GM04504 (cell line): ENCODE results near the gene UBALD1.
A peak's percentile ranks its signal among the peaks of the same experiment; 100 is the strongest.

Source experiments
- DNase-seq: peaks from one replicate; pipeline ENCODE4 v3.0.0-alpha.2; 2012; ENCODE audit warnings: low read depth

Gene UBALD1

DNA sequence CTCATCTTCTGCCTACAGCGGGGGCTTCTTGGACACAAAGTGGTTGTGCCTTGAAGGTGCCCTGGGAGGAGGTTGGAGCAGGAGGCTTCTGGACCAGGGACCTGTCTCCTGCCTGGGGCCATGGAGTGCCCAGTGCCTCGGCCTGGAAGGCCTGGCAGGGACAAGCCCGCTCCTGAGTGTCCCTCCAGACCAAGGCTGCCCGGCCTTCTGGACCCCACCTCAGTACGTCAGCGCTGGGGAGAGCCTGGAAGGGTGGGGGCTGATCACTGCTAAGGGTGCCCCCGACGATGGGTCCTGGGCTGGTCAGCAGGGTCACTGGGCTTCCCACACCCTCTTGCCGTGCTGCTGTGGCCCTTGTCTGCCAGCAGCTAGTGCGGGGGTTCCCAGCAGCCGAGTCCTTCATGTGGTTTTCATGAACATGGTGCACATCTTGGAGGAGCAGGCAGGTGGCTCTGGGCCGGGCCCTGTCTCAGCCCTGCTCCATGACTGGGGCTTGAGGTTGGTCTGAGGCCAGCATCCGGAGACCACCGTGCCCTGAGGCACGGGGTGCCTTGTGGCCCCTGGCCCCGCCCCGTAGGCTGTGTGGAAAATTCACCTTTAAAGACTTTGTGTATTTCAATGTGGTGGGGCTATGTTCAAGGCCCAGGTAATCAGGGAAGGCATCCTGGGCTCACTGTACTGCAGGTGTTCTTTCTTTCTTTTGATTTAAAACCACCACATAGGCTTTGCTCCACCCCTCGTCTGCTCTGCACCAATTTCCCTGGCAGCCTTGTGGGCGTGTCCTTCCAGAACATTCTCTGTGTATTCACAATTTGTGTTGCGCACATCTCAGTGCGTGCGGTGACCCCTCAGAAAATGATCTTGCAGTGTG, 32.3 kb upstream of the UBALD1 start:
- no peak for DNase-seq

GRCh38 chr16:4641895-4642294, 27.2 kb upstream of the UBALD1 start:
- DNase-seq: no peak

GRCh38 chr16:4641306-4641687, 26.6 kb upstream of the UBALD1 start:
- no peak for DNase-seq

DNA sequence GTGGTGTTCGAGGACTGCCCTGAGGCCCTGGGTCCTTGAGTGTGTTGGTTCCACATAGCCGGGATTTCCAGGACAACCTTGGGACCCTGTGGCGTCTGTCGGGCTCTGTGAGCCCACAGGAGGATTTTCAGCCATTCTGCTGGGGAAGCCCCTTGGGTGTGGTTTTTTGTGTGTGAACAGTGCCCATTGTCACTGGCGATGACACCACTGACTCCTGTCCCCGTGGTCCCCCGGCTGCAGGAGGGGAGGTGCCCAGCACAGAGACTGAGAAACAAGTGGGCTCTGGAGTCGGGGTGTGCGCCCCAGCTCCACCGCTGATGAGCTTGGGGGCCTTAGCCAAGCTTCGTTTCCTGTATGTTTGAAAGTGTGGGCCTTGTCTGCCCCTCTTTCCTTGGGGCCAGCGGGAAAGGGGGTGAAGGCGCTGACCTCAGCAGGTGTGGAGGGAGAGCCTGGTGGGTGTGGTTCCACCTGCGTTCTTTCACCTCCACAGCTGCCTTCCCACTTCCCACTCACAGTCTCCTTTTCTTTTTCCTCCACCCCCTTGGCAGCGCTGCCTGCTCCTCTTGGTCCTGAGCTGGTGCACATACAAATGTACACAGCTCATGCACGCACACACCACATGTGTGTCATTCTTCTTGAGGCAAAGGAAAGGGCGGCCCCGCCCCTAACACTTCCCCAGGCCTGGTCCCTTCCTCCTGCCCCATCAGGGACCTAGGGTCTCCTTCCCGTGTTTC, 26.1 kb upstream of the UBALD1 start:
- no peak for DNase-seq

- no peak for DNase-seq
Measured at GRCh38 chr16:4639899-4640509, 25.3 kb upstream of the UBALD1 start.

DNA sequence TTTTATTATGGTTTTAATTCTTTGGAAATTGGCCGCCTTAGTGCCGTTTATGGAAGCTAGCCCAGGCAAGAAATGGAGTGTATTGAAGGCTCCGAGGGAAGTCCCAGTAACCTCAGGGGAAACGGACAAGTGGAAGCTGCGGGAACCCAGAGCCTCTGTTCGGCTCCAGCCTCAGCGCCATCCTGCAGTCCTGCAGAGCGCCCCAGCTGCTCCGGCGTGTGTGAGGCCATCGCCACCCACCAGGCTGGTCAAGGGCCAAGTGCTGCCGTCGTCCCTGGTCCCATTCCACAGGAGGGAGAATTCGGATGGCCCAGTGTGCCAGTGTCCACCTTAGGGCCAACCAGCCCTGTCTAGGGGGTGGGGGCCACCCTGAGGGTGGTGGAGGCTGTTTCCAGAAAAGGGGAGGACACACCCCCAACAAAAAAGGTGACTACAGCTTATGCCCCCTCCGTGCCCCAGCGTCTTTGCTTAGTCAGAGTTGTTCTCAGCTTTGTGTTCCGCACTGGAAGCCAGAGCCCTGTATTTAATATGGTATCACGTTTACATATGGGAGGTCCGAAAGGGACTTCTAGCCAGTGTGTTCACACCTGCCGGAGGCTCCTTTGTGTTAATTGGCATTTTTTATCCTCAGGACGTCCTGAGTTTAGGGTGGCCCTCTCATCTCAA, 22.9 kb upstream of the UBALD1 start:
- DNase-seq: no peak

GRCh38 chr16:4636196-4636595, 21.5 kb upstream of the UBALD1 start:
- no peak for DNase-seq

- no peak for DNase-seq
Measured at GRCh38 chr16:4634768-4635167, 20.1 kb upstream of the UBALD1 start.

DNA sequence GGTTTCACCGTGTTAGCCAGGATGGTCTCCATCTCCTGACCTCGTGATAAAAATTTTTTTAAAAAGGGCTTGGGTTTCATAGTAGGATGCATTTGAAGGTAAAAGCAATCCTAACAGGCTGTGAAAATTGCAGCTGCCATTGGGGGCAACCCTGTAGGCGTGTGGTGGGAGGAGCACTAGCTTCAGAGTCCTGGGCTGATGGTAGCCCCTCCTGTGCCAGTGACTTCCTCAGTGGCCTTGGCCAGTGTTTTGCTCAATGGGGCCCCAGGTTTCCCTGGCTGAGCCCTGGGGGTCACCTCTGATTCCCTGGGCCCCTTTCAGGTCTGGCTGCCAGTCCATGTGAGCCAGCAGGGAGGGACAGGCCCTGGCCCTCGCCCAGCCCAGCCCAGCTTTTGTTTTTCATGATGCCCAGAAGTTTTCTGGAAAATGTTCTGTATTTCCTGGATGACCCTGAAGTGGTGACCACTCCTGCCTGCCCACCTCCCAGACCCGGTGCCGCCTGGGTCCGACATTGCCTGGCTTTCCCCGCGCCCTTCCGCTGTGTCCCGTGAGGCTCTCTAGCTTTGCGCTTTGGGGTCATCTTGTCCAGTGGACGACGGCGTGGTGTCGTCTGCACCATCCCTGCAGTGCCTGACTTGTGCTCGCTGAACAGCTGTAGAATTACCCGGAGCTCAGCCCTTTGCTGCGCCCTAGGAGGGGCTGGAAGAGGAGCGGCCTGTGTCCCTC, 19.4 kb upstream of the UBALD1 start:
- no peak for DNase-seq

DNA sequence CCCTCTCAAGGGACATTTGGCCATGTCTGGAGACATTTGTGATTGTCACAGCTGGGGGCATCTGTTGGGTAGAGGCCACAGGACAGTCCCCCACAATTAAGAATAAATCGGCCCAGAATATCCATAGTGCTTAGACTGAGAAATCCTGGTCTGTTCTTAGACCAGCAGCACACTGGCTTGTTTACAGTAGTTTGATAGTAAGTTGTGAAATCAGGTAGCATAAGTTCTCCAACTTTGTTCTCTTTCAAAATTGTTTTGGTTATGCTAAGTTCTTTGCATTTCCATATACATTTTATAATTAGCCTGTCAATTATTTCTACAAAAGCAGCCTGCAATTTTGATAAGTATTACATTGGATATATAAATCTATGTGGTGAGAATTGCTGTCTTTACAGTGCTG, 16.8 kb upstream of the UBALD1 start:
- DNase-seq: no peak

GRCh38 chr16:4628283-4628682, 13.6 kb upstream of the UBALD1 start:
- DNase-seq: no peak

DNA sequence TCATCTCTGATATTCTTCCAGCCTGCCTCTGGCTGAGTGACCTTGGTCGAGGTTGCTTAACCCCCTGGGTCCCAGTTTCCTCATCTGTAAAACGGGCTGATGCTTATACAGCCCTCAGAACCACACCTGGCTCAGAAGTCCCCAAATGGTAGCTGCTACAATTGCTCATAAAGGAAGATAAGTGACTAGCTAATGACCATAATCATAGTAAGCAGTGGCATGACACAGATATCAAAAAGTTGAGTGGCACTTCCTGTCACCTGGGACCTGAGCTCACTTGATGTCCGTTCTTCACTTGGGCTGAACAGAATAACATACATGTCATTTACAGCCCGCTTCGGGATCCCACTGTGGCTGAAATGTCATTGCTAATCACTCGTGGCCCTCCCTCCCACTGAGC, 11.7 kb upstream of the UBALD1 start:
- DNase-seq: no peak

DNA sequence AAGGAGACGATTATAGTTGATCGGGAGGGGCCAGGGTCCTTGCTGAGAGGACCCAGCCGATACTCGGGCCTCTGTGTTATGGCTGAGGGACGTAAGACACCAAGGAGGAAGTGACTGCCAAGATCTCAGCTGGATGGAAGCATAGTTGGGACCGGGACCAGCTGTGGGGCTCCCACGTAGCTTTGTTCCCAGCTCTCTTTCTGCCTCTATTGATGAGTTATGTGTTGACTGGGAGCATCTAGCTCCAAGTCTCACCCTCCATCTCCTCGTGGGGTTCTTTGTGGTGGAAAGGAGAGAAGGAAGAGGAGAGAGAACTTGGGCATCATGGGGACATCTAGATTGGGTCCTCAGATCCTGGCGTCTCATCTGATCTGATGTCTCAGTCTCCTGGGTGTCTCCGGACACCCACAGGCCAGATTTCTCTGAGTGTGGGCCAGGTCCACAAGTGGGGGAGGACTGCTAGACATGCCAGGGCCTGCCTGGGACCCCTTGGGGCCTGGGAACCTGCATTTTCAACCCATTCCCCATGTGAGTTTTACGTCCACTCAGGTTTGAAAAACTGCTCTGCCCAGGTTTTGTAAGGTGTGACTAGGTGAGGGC, 11.0 kb upstream of the UBALD1 start:
- no peak for DNase-seq

DNA sequence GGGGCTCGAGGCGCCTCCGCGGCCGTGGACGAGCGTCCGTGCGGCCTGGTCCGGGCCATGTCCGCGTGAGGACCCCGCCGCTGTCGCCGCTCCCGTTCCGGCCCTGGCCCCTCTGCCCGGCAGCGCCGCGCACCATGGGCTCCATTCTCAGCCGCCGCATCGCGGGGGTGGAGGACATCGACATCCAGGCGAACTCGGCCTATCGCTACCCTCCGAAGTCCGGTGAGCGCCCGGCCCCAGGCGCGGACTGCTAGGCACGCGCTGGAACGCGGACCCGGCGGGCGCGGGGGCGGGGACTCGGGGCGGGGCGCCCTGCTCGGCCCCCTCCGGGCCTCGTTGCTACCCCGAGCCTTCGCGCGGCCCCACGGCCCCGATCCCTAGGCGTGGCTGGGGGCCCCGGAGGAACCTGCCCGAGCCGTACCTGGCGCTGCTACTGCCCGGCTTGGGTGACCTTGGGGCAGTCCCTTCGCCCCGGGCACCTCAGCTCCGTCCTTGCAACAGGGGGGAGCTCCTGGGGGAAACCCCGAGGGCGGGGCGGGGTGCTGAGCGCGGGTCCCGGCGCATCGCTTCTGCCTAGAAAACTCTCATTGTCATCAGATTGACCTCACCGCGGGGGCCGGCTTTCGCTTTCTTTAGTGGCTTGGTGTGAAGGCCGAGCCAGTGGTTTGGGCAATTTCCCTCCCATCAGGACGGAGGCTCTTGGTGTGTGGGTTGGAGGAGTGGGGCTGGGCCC, 10.3 kb upstream of the UBALD1 start:
- DNase-seq: no peak

GRCh38 chr16:4624015-4624826, 9.5 kb upstream of the UBALD1 start, which contains the start of gene MGRN1:
TSS of gene MGRN1 (plus strand) at chr16:4624826. CDS start at chr16:4624961, 135 bp downstream.
- peak; percentile 96 for DNase-seq

GRCh38 chr16:4623593-4623992, 8.9 kb upstream of the UBALD1 start:
- no peak for DNase-seq

DNA sequence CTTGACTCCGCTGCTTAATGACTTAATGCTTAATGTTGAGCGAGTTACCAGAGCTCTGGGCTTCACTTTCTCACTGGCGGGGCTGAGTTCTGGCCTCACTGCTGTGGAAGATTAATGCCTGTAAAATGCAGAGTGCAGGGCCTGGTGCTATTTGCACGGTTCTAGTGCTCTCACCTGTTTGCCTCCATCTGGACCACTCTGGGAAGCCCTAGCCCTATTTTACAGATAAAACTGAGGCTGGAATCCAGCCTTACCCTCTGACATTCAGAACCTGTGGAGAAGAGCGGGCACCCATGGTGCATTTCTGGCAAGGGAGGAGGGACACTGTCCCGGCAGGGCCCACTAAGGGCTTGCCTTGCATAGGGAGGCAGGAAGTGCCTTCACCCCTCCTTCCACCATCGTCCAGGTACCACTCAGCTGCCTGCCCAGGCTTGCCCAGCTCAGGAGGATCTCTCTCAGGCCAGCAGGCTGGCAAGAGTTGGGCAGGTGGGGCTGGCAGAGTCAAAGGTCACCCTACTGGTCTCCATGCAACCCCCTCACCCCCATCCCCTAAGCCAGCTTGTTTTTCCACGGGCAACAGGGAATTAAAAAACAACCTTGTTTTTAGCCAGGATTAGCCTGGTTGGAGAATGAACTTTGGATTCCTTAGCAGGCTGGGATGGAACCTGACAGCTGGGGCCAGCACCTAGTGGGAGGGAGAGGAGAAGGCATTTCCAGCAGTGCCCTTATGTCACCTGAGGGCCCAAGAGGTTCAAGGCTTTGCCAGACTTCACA, 4.1 kb upstream of the UBALD1 start:
- no peak for DNase-seq

GRCh38 chr16:4617880-4618279, 3.2 kb upstream of the UBALD1 start:
- no peak for DNase-seq
